Endothelial cell of umbilical vein (primary cell): ENCODE measurements around the gene CALY. TPM values are rescaled to one million over a fixed set of nuclear protein-coding genes. Genes with fewer than 3 reads are reported as not detected.

ENCODE experiments used
- BruUV-seq: library from RNA; stranded (reverse); fragments of 400-500 nt; replicated peaks from 2 replicates; lab custom pipeline; 2021; lab: Mats Ljungman, UMichigan
- CTCF ChIA-PET: fragments of 300-600, 350-600 bp; sonication (Branson Sonifier 250); formaldehyde crosslinking; loops from one replicate; lab custom pipeline; 2021; ENCODE audit warnings: antibody characterized with exemption, inconsistent platforms; lab: Charles Lee
- POLR2A ChIA-PET: fragments of 300-600, 350-600 bp; sonication (Branson Sonifier 250); formaldehyde crosslinking; loops from one replicate; lab custom pipeline; 2021; ENCODE audit warnings: antibody characterized with exemption, inconsistent platforms; lab: Charles Lee
- DNase-seq: peaks from one replicate; pipeline ENCODE4 v3.0.0-alpha.2; 2011; ENCODE audit warnings: low read depth, low spot score
- FAIRE-seq: peaks from 2 replicates; lab custom pipeline; 2011; peaks lifted over from hg19 to GRCh38; lab: Jason Lieb, UNC
- H2AFZ ChIP-seq: 2 replicates; pipeline ENCODE4 v1.6.0; 2012; ENCODE audit warnings: low read depth, low read length, control low read depth, inconsistent platforms
- H3K27ac ChIP-seq: 2 replicates; pipeline ENCODE4 v1.5.1; 2011; ENCODE audit warnings: low read depth, mild to moderate bottlenecking, control low read depth, low read length, moderate library complexity; ENCODE audit not compliant: insufficient read depth
- H3K27me3 ChIP-seq, 2 experiments: 2 replicates each; pipeline versions ENCODE4 v1.6.0 to v1.6.1; 2011; ENCODE audit warnings: low read length in 2 of 2, mixed read lengths in 1 of 2; ENCODE audit not compliant: control insufficient read depth in 2 of 2, insufficient read depth in 2 of 2
- H3K36me3 ChIP-seq, 2 experiments: 2 replicates in 1 of 2; 3 replicates in 1 of 2; pipeline ENCODE4 v1.5.1; 2011; ENCODE audit warnings: low read length in 2 of 2, mild to moderate bottlenecking in 1 of 2, moderate library complexity in 1 of 2; ENCODE audit not compliant: control insufficient read depth in 2 of 2, insufficient read depth in 2 of 2; ENCODE audit errors: extremely low read depth in 1 of 2
- H3K4me1 ChIP-seq: 3 replicates; pipeline ENCODE4 v1.5.1; 2011; ENCODE audit warnings: mild to moderate bottlenecking, low read length; ENCODE audit not compliant: control insufficient read depth, insufficient read depth; ENCODE audit errors: extremely low read depth
- H3K4me2 ChIP-seq: 2 replicates; pipeline ENCODE4 v1.6.1; 2011; ENCODE audit warnings: low read length, control low read depth, mixed read lengths; ENCODE audit not compliant: insufficient read depth
- H3K4me3 ChIP-seq, 3 experiments: fragments of 200-600 bp in 1 of 3; sonication (generic), shearing (Covaris generic) in 1 of 3; replicated peaks in 1 of 3; 2 replicates each; pipeline ENCODE4 v1.5.1; 2011 to 2016; ENCODE audit warnings: control low read depth in 3 of 3, low read length in 3 of 3, mild to moderate bottlenecking in 2 of 3, inconsistent platforms in 1 of 3, low read depth in 1 of 3, moderate library complexity in 1 of 3; ENCODE audit not compliant: insufficient read depth in 1 of 3
- H3K79me2 ChIP-seq: 2 replicates; pipeline ENCODE4 v1.6.0; 2012; ENCODE audit warnings: low read length, inconsistent platforms; ENCODE audit not compliant: control insufficient read depth, insufficient read depth
- H3K9ac ChIP-seq: replicated peaks from 2 replicates; pipeline ENCODE3; 2011; ENCODE audit warnings: low read length, control low read depth; ENCODE audit not compliant: insufficient read depth; ENCODE audit errors: extremely low read depth
- H3K9me1 ChIP-seq: replicated peaks from 3 replicates; pipeline ENCODE4 v1.6.0; 2011; ENCODE audit warnings: mild to moderate bottlenecking, low read length; ENCODE audit not compliant: control insufficient read depth, insufficient read depth; ENCODE audit errors: extremely low read depth
- H3K9me3 ChIP-seq: replicated peaks from 2 replicates; pipeline ENCODE4 v1.5.1; 2012; ENCODE audit warnings: low read length, inconsistent platforms; ENCODE audit not compliant: control insufficient read depth, insufficient read depth
- H4K20me1 ChIP-seq: replicated peaks from 2 replicates; pipeline ENCODE3; 2011; ENCODE audit warnings: mild to moderate bottlenecking, low read length; ENCODE audit not compliant: control insufficient read depth, insufficient read depth; ENCODE audit errors: extremely low read depth
- EZH2 ChIP-seq: IDR thresholded peaks from 2 replicates; pipeline ENCODE4 v1.6.1; 2012; ENCODE audit warnings: borderline replicate concordance, low read depth, mild to moderate bottlenecking, moderate library complexity, low read length, inconsistent platforms; ENCODE audit not compliant: severe bottlenecking
- FOS ChIP-seq: IDR thresholded peaks from 2 replicates; pipeline ENCODE4 v1.6.1; 2011; ENCODE audit warnings: mild to moderate bottlenecking, low read length, moderate library complexity, borderline replicate concordance; ENCODE audit not compliant: insufficient read depth
- GATA2 ChIP-seq: IDR thresholded peaks from 2 replicates; pipeline ENCODE4 v1.7.0; 2011; ENCODE audit warnings: low read depth, mild to moderate bottlenecking, moderate library complexity, mixed read lengths, low read length; ENCODE audit not compliant: insufficient read length, insufficient read depth
- JUN ChIP-seq: IDR thresholded peaks from 2 replicates; pipeline ENCODE4 v1.6.1; 2011; ENCODE audit warnings: borderline replicate concordance, low read depth; ENCODE audit not compliant: insufficient read length, insufficient read depth
- MAX ChIP-seq: IDR thresholded peaks from 2 replicates; pipeline ENCODE4 v1.6.1; 2011; ENCODE audit not compliant: insufficient read depth, insufficient read length
- MYC ChIP-seq: IDR thresholded peaks from one replicate; pipeline ENCODE4 v1.6.1; 2011; ENCODE audit warnings: mild to moderate bottlenecking, low read depth, low read length
- POLR2A ChIP-seq: IDR thresholded peaks from 2 replicates; pipeline ENCODE4 v1.6.1; 2012; ENCODE audit warnings: low read depth, mild to moderate bottlenecking, control low read depth, low read length
- POLR2AphosphoS5 ChIP-seq: IDR thresholded peaks from 2 replicates; pipeline ENCODE4 v1.6.1; 2012; ENCODE audit warnings: low read depth, mild to moderate bottlenecking, control low read depth, low read length, moderate library complexity; ENCODE audit not compliant: insufficient read depth
- dilution Hi-C: fragments of 300-500 bp; cut with MboI; formaldehyde crosslinking; loops from one replicate; pipeline ENCODE4 v1.15.0; 2019; ENCODE audit warnings: low sequenced_read_pairs; ENCODE audit not compliant: extremely low pct_ligation_motif_present
- intact Hi-C: fragments of 100-400 bp; cut with micrococcal nuclease; formaldehyde crosslinking; loops from one replicate; pipeline ENCODE4 v1.10.0; 2022
- polyA plus RNA-seq, 4 experiments: library from polyadenylated mRNA; depleted of rRNA in 3 of 4; stranded (reverse) in 3 of 4; unstranded in 1 of 4; fragments of >200 nt; gene quantifications; 2 replicates each; pipeline versions ENCODE4 v1.2.1 to v1.2.3, GENCODE V29; 2011 to 2012; ENCODE audit warnings: missing spikeins in 1 of 4
- total RNA-seq: library from RNA; stranded (reverse); gene quantifications from 2 replicates; pipeline ENCODE4 v1.2.3, GENCODE V29; 2021
- TF ChIP-seq, protein P1 (sequence below), 2 donors: IDR thresholded peaks; 1 replicate in 1 of 2; 2 replicates in 1 of 2; pipeline ENCODE4 v1.5.1; 2011; ENCODE audit warnings: low read length in 2 of 2, mild to moderate bottlenecking in 2 of 2, moderate library complexity in 2 of 2, control low read depth in 1 of 2, inconsistent platforms in 1 of 2, low read depth in 1 of 2; ENCODE audit not compliant: insufficient read depth in 1 of 2; ENCODE audit errors: extremely low read depth in 1 of 2

Gene CALY
- total and polyA plus RNA-seq, 2 donors (not counting 3 experiments of a cell fraction or from before 2014, with no cell fraction given) = not detected

GRCh38 chr10:133377818-133378250, 41.1 kb upstream of the CALY start:
- no peaks in the 10 kb centered on the region for H3K36me3 ChIP-seq
- H3K27ac ChIP-seq = no peak overlapping the region
- H4K20me1 ChIP-seq = no peaks in the 10 kb centered on the region
- no peaks in the 10 kb centered on the region for H3K79me2 ChIP-seq
- H3K4me2 ChIP-seq = peak overlapping the region; percentile 64
- dilution Hi-C loops = no loop called here
- H3K27me3 ChIP-seq = no peaks in the 10 kb centered on the region
- POLR2A ChIA-PET = interaction anchor here (0.6 kb wide), 1 partner anchor 34 kb away, joined by 5 read pairs; no protein-coding TSS in a partner anchor
- no peaks in the 10 kb centered on the region for H3K9me3 ChIP-seq
- BruUV-seq = no TSS peak
- no peak for DNase-seq
- intact Hi-C loops = loop anchor here (1.0 kb wide), 2 partner anchors 12 to 16 kb away; partner anchors contain the start of gene MTG1
- H3K4me1 ChIP-seq = peaks cover 14% of the 10 kb centered on the region
- peak overlapping the region; percentile 23 to 57 (median 53) for H3K4me3 ChIP-seq
- no peak for FAIRE-seq
- TF ChIP-seq, protein P1, sequence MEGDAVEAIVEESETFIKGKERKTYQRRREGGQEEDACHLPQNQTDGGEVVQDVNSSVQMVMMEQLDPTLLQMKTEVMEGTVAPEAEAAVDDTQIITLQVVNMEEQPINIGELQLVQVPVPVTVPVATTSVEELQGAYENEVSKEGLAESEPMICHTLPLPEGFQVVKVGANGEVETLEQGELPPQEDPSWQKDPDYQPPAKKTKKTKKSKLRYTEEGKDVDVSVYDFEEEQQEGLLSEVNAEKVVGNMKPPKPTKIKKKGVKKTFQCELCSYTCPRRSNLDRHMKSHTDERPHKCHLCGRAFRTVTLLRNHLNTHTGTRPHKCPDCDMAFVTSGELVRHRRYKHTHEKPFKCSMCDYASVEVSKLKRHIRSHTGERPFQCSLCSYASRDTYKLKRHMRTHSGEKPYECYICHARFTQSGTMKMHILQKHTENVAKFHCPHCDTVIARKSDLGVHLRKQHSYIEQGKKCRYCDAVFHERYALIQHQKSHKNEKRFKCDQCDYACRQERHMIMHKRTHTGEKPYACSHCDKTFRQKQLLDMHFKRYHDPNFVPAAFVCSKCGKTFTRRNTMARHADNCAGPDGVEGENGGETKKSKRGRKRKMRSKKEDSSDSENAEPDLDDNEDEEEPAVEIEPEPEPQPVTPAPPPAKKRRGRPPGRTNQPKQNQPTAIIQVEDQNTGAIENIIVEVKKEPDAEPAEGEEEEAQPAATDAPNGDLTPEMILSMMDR (IDR thresholded peaks at IDR 0.05; ENCODE audit: extremely low read depth in 1 of 2, insufficient read depth in 1 of 2, low read depth in 1 of 2, low read length in 2 of 2) = no peak
- no peak for TF ChIP-seq POLR2AphosphoS5
- TF ChIP-seq EZH2 = no peak
- TF ChIP-seq FOS = no peak
- TF ChIP-seq POLR2A = no peak
- TF ChIP-seq MAX = no peak
- no peak for TF ChIP-seq MYC
- TF ChIP-seq JUN = no peak
- no peak for TF ChIP-seq GATA2
- H3K9ac ChIP-seq = peak overlapping the region; percentile 13
- no peaks in the 10 kb centered on the region for H3K9me1 ChIP-seq
- CTCF ChIA-PET = interaction anchor here (1.2 to 1.9 kb wide), 2 partner anchors 19 to 48 kb away, joined by 3 to 6 read pairs; no protein-coding TSS in a partner anchor
- peak overlapping the region; percentile 93 for H2AFZ ChIP-seq
